ENCODE data around the gene F13A1. TPM values are rescaled to one million over a fixed set of nuclear protein-coding genes. Genes with fewer than 3 reads are reported as not detected.
A peak's percentile ranks its signal among the peaks of the same experiment; 100 is the strongest.

F13A1 gene
- total and polyA plus RNA-seq, 4 donors: 4.3 to 69.9 (median 23.4) TPM

DNA sequence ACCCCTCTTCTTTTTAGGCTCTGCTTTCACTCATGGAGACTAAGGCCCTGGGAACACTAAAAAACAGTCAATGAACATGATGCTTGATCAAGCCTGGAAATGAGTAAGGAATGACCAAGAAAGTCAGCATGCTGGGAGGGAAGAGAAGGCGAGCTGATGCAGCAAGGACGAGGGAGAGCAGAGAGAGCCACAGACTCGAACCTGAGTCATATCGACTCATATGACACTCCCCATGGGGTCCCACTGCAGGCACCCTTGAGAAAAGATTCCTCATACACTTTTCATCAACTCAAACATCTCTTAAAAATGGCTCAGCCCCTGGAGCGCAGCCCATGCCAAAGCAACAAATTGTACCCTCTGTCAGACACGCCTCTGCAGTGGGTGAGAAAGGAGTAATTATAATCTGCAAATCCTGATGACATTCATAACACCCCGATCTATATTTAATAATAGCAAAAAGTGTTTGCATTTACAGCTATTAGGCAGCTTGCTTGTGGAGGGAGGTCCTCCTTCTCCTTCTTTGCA lies 127.2 kb downstream of the F13A1 start:
- H3K4me3 ChIP-seq: no peak overlapping the region
- no peaks in the 10 kb centered on the region for H3K36me3 ChIP-seq (ENCODE audit: control insufficient read depth in 4 of 4, insufficient read depth in 4 of 4, low read length in 4 of 4)
- H3K4me1 ChIP-seq (ENCODE audit: control insufficient read depth in 5 of 5, insufficient read depth in 5 of 5, low read length in 5 of 5): no peaks in the 10 kb centered on the region
- ATAC-seq (ENCODE audit: insufficient read depth, low FRiP score) (no peak), DNase-seq (no peak)
- H3K9me3 ChIP-seq (ENCODE audit: control insufficient read depth in 4 of 4, insufficient read depth in 3 of 4, low read length in 3 of 4): peaks cover 0 to 6% (median 0%) of the 10 kb centered on the region in 4 donors
- H3K27me3 ChIP-seq (ENCODE audit: control insufficient read depth in 3 of 3, insufficient read depth in 3 of 3, low read length in 2 of 3): peaks cover 0 to 2% (median 0%) of the 10 kb centered on the region in 3 donors
- H3K9ac ChIP-seq (ENCODE audit: insufficient read depth in 1 of 2, low read length in 2 of 2): no peak overlapping the region
- no peak for TF ChIP-seq CTCF (IDR thresholded peaks at IDR 0.05; ENCODE audit: control extremely low read depth, extremely low read depth)
- WGBS, 2 donors: 86 to 93% methylated on average over 7 of the region's 7 CpGs
- H3K27ac ChIP-seq (ENCODE audit: low read depth in 1 of 2, low read length in 1 of 2): no peak overlapping the region

DNA sequence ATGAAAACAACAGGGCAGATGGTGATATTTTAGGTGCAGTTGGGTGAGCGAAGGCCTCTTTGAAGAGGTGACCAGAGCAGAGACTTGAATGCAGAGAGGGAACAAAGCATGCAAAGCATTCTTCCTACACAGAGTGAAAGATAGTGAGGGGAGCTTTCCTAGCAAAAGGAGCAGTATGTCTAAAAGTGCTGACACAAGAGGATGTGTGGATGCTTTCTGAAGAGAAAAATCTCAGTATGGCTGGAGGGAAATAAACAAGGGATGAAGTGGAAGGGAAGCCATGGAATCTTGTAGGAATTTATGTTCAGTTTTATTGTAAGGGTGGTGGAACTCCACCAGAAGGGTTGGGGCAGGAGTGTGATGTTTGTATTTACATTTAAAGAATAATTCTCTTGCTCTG lies 128.6 kb downstream of the F13A1 start:
- no peaks in the 10 kb centered on the region for H3K4me1 ChIP-seq (ENCODE audit: control insufficient read depth in 5 of 5, insufficient read depth in 5 of 5, low read length in 5 of 5)
- WGBS, 2 donors: 87 to 92% methylated on average over 1 of the region's 1 CpG
- ATAC-seq (ENCODE audit: insufficient read depth, low FRiP score) (no peak), DNase-seq (no peak)
- H3K36me3 ChIP-seq (ENCODE audit: control insufficient read depth in 4 of 4, insufficient read depth in 4 of 4, low read length in 4 of 4): no peaks in the 10 kb centered on the region
- TF ChIP-seq CTCF (IDR thresholded peaks at IDR 0.05; ENCODE audit: control extremely low read depth, extremely low read depth): no peak
- H3K9ac ChIP-seq (ENCODE audit: insufficient read depth in 1 of 2, low read length in 2 of 2): no peak overlapping the region
- no peak overlapping the region for H3K27ac ChIP-seq (ENCODE audit: low read depth in 1 of 2, low read length in 1 of 2)
- peaks cover 0 to 6% (median 0%) of the 10 kb centered on the region in 4 donors for H3K9me3 ChIP-seq (ENCODE audit: control insufficient read depth in 4 of 4, insufficient read depth in 3 of 4, low read length in 3 of 4)
- peaks cover 0 to 2% (median 0%) of the 10 kb centered on the region in 3 donors for H3K27me3 ChIP-seq (ENCODE audit: control insufficient read depth in 3 of 3, insufficient read depth in 3 of 3, low read length in 2 of 3)
- H3K4me3 ChIP-seq: no peak overlapping the region

GRCh38 chr6:6191476-6191875 lies 129.0 kb downstream of the F13A1 start:
- DNase-seq: peak in 1 of 3 donors; percentile 30
- 51 to 56% methylated on average over 2 of the region's 2 CpGs for WGBS, 2 donors
- Histone ChIP-seq H3K27me3 (ENCODE audit: control insufficient read depth in 3 of 3, insufficient read depth in 3 of 3, low read length in 2 of 3) (peaks cover 0 to 2% (median 0%) of the 10 kb centered on the region in 3 donors), H3K36me3 (ENCODE audit: control insufficient read depth in 4 of 4, insufficient read depth in 4 of 4, low read length in 4 of 4) (no peaks in the 10 kb centered on the region), H3K27ac (ENCODE audit: low read depth in 1 of 2, low read length in 1 of 2) (no peak overlapping the region), H3K9me3 (ENCODE audit: control insufficient read depth in 4 of 4, insufficient read depth in 3 of 4, low read length in 3 of 4) (peaks cover 0 to 6% (median 0%) of the 10 kb centered on the region in 4 donors), H3K9ac (ENCODE audit: insufficient read depth in 1 of 2, low read length in 2 of 2) (no peak overlapping the region), H3K4me1 (ENCODE audit: control insufficient read depth in 5 of 5, insufficient read depth in 5 of 5, low read length in 5 of 5) (no peaks in the 10 kb centered on the region), H3K4me3 (no peak overlapping the region)
- TF ChIP-seq CTCF (IDR thresholded peaks at IDR 0.05; ENCODE audit: control extremely low read depth, extremely low read depth): no peak
- ATAC-seq (ENCODE audit: insufficient read depth, low FRiP score): no peak

DNA sequence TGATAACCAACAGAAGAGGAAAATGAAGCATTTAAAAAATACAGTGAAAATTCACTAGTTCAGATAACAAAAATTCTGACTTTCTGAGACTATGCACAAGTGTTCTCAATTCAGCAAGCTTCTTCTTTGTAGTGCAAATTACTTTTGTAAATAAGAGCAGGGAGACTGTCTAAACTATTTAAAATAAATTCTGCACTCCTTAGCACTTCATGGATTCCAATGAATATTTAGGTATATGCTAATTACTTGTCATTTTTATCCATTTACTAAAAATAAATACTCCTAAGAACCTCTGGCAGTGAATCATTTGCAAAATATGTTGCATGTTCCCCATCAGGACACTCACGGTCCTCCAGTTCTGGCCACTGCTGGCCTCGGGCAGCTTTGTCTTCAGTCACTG lies 139.8 kb downstream of the F13A1 start:
- Histone ChIP-seq H3K27ac (ENCODE audit: low read depth in 1 of 2, low read length in 1 of 2) (no peak overlapping the region), H3K36me3 (ENCODE audit: control insufficient read depth in 4 of 4, insufficient read depth in 4 of 4, low read length in 4 of 4) (no peaks in the 10 kb centered on the region), H3K9me3 (ENCODE audit: control insufficient read depth in 4 of 4, insufficient read depth in 3 of 4, low read length in 3 of 4) (peaks cover 0 to 3% (median 0%) of the 10 kb centered on the region in 4 donors), H3K4me1 (ENCODE audit: control insufficient read depth in 5 of 5, insufficient read depth in 5 of 5, low read length in 5 of 5) (no peaks in the 10 kb centered on the region), H3K27me3 (ENCODE audit: control insufficient read depth in 3 of 3, insufficient read depth in 3 of 3, low read length in 2 of 3) (no peaks in the 10 kb centered on the region), H3K4me3 (no peak overlapping the region), H3K9ac (ENCODE audit: insufficient read depth in 1 of 2, low read length in 2 of 2) (no peak overlapping the region)
- ATAC-seq (ENCODE audit: insufficient read depth, low FRiP score): no peak
- no peak for TF ChIP-seq CTCF (IDR thresholded peaks at IDR 0.05; ENCODE audit: control extremely low read depth, extremely low read depth)
- 68 to 86% methylated on average over 2 of the region's 2 CpGs for WGBS, 2 donors
- DNase-seq: no peak
